CD4-positive, alpha-beta T cell treated with Interleukin-4 for 4 hours (primary cell): ENCODE data around the gene OR8D2.
"Not testable (repeated sequence)": the region's sequence is repeated elsewhere in the genome, so short reads cannot be mapped to it uniquely, and the experiment has no call there.

Experiments used
- DNase-seq: peaks from one replicate; pipeline ENCODE4 v3.0.0-alpha.2; 2020

The OR8D2 gene

GRCh38 chr11:124285610-124286344 is 34.2 kb downstream of the OR8D2 start:
- DNase-seq, result no peak

- DNase-seq, result no peak
Measured at GRCh38 chr11:124278261-124278660, 41.7 kb downstream of the OR8D2 start.

- DNase-seq, result no peak
Measured at GRCh38 chr11:124277804-124278203, 42.2 kb downstream of the OR8D2 start.

GRCh38 chr11:124277207-124277606 is 42.8 kb downstream of the OR8D2 start:
- DNase-seq, result no peak

GRCh38 chr11:124276081-124276480 is 43.9 kb downstream of the OR8D2 start:
- DNase-seq, result no peak

GRCh38 chr11:124274000-124274399 is 46.0 kb downstream of the OR8D2 start:
- no peak for DNase-seq

GRCh38 chr11:124270886-124271285 is 49.1 kb downstream of the OR8D2 start:
- DNase-seq, result not testable (repeated sequence)
